Peyer's patch (tissue), 4 donors: ENCODE data around the gene UNC13D.

Experiments used
- CTCF ChIP-seq, 6 experiments: fragments of 450-650 bp in 4 of 6; fragments of 200-600 bp in 2 of 6; sonication (generic) in 1 of 6; IDR thresholded peaks; one replicate each; pipeline ENCODE4 v1.5.1; 2017 to 2019; ENCODE audit warnings: antibody characterized with exemption in 6 of 6, mild to moderate bottlenecking in 3 of 6, moderate library complexity in 1 of 6
- POLR2A ChIP-seq, 2 donors: fragments of 450-650 bp; IDR thresholded peaks; one replicate each; pipeline ENCODE4 v1.5.1; 2017; ENCODE audit warnings: antibody characterized with exemption in 2 of 2, mild to moderate bottlenecking in 2 of 2, moderate library complexity in 2 of 2

- TF ChIP-seq CTCF (IDR thresholded peaks at IDR 0.05) (no peak), POLR2A (IDR thresholded peaks at IDR 0.05) (no peak)
Measured at GRCh38 chr17:75842411-75842810, 1.8 kb downstream of the UNC13D start.
